HG03565 (cell line): ENCODE results near the gene PDZD7.

ENCODE experiments used
- ATAC-seq: cut with Tn5 transposase; IDR thresholded peaks from one replicate; pipeline ENCODE4 v1.9.1; 2021; ENCODE audit warnings: mild to moderate bottlenecking, moderate library complexity; ENCODE audit not compliant: unreplicated experiment

PDZD7 gene

DNA sequence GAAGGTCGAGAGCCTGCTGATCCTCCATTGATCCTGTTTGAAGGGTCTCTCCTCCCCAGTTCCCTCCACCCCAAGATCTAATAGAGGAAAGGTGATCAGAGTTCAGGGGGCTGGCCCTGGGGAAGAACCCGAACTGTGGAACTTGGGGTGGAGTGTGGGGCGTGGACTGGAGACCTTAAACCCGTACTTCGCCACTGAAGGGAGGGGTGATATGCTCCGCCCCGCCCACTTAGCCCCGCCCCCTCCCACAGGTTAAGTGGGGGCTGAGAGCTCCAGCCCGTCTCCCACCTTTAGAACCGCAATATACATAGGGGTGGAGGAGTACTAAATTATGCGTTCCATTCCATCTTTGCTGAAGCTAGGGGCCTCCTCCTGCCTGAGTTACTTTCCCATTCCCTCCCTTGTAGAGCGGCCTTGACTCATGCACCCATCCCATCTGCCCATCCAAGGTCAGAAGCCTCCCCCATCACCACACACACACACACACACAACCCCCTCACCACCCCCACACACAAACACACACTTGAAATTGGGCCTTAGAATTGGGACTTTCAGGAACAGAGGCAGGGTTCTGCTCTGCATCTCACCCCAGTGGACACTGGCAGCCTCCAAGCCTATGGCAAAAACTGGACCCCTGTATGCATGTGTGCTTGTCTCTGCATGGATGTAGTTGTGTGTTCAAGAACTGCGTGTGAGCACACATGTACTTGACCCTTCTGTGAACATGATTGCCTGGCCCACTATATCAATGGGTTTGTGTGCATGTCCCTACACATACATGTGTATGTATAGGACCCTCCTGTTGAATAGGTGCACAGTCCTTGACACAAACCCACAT is 60.6 kb downstream of the PDZD7 start:
- ATAC-seq, result no peak

DNA sequence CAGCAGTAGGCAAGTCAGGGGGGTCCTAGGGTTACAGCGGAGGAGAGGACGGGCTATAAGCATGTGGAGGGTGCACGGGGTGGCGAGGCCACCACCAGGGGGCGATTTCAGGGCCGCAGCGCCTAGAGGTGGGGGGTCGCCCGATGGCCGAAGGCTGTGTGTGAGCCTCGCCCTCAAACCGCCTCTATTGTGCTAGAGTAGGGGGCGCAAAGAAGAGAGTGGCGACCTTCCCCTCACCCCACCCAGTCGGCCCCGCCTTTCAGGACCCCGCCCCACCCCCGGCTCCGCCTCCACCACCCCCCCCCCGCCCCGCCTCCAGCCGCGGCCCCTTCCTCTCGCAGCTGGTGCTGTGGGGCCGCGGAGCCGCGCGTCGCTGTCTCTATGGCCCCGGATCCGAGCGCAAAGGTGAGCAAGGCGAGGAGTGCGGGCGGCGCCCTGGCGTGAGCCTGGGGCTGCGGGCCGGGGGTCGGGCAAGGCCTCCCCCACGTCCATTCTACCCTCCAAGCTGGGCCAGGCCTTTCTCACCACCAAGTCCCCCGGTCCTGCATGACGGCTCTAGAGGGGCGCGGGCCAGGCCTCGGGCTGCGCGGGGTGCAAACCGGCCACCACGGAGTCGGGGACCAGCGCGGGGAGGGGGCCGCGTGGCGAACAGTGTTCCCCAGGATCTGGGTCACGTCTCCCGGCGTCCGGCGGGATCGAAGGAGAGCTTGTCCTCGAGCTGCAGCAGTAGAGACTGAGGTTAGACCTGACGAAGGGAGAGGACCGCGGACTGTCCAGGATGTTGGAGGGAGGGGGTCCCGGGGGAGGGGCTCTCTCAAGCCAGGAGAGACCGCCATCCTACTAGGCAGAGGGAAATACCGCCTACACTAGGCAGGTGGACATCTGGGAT is 61.5 kb downstream of the PDZD7 start, which contains the start of gene SEMA4G:
TSS of gene SEMA4G (plus strand) at position 318 of the 889 bp plus-strand sequence. CDS start 3,409 bp downstream, outside the sequence.
- no peak for ATAC-seq

DNA sequence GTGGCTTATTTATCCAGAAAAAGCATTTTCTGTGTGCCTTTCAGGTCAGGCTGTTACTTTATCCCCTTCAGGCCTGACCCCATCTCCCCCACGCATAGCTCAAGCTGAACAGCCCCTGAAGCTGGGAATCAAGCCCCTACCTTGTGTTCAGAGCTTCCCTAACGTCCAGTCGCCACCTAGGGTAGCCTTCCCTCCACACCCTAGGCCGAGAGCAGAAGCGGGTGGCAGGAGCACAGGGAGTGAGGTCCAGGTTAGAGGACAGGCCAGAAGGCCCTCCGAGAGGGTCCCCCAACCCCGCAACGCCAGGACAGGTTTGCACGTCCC is 62.1 kb downstream of the PDZD7 start:
- no peak for ATAC-seq

DNA sequence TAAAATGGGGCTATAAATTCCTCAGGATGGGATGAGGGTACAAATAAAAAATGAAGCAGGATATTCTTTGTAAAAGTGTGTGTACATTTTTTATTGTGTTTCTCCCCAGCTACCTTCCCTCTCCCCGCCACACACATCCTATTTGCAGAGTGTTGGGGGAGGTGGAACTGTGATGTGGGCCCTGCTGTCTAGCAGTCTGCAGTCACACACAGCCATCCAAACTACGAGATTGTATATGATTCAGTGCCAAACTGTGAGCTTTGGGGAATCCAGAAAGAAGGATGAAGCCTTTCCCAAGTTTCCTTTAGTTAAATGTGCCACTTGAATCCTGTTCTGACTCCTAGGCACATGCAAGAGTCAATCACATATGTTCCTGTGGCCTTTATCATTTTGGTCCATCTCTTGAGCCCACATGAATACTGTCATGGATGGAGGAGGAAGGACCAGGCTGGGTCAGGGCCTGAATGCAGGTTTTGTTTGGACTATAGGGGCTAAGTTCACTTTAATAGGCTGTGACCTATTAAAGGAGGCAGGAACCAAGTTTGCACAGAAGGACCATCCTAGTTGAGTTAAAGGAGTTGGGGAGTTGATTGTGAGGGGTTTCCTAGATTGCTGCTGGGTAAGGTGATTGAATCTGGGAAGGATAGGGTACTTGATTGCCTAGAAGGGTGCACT is 62.7 kb downstream of the PDZD7 start:
- no peak for ATAC-seq

DNA sequence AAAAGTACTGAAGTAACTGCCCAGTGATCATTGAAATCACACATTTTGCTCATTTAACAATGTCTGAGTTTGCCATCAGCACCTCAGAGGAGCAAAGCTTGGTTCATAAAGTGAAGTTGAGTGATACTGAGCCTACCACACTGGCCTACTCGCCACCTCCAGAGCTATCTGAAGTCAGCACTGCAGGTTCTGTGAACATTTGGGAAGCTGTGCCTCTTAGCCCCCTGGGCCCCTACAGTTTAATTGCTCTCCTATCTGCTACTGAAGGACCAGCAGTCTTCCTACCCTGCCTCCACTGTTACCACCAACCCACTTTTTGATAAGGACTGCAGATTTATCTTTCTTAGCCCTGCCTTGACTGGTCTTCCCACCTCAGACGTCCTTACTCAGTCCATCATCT is 63.6 kb downstream of the PDZD7 start:
- ATAC-seq, result no peak

DNA sequence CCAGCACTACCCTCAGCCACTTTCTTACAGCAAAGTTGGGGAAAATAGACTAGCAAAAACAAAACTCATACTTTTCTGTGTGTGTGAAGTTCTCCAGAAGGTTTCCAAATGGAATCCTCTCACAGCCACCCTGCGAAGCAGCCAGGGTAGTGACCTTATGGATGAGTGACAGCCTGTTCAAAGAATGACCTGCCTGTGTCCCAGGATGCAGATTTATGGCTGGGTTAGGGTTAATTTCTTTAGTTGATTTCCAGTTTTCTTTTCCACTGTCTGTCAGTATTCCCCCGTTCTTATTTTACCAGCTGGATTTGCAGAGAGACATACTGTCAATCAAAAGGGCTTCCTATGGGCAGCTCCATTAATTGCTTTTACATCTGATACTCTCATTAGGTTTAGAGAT is 64.0 kb downstream of the PDZD7 start:
- no peak for ATAC-seq

DNA sequence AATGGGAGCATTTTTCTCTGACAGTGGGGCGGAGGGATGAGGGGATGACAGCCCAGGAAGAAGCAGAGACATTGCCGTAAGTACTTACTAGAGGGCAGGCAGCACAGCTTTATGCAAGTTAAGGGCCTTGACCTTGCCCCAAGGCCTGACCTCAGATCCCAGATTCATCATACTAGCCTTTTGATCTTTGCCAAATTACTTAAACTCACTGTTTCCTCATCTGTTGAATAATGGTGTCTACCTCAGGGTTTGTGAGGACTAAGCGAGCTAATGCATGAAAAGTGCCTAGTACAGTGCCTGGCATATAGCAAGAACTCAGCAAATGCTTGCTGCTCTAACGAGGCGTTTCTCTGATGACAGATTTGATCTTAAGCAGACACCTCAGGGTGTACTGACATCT is 65.1 kb downstream of the PDZD7 start:
- ATAC-seq, result no peak

DNA sequence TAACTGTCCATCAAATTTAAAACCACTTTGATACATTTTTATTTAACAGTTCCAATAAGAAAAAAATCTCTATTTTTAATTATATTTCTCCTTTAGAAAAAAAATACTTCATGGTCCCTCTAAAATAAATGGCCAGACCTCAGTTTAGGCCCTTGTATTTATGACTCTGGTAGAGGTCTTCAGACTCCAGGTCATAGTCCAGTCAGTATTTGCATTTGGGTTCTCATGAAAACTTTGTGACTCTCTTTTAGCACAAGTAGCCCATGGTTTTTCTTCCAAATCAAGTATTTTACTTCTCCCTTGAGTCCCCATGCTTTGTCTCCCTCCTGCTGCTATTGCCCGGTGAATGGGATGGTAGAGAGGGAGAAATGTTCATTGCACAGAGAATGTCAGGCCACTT is 67.1 kb downstream of the PDZD7 start:
- no peak for ATAC-seq

DNA sequence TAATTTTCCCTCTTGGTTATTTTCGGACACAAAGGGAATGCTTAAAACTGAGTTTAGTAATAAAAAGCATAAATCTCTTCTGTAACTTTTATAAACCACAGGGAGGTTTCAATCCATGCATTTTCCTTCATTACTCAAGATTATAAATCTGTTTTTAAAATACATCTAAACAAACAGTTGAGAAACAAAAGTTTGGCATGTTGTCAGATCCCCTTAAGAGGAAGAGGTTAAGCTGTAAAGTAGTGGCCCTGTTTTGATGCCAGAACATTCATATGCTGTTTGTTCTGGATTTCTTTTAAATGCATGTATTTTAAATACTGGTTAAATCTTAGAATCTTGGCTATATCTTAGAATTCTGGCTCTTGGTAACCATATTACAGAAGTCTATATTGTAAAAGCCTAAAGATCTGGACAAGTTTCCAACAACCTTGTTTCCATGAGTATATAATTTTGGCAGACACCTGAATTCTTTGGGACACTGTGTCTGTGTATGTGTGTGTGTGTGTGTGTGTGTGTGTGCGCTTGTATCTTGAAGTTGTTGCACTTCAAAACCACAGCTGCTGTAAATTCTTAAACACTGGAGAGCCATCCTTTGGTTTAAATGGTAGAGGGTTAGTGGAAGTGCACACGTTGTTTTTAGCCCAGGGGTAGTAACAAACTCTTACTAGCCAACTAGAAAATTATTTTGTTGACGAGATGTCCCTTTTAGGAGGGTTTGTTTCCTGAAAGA is 68.4 kb downstream of the PDZD7 start:
- ATAC-seq, result no peak

DNA sequence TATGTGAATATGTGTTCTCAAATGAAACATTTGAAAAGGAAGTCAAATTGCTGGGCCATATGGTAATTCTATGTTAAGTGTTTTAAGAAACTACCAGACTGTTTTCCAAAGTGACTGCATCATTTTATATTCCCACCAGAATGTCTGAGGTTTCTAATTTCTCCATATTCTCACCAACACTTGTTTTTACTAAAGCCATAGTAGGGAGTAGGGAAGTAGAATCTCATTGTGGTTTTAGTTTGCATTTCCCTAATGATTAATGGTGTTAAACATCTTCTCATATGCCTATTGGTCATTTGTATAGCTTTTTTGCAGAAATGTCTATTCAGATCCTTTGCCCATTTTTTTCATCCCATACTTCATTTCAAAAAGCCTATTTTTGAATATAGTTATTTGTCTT is 70.7 kb downstream of the PDZD7 start:
- no peak for ATAC-seq
